ENCODE measurements around the gene HSPA4L.

HSPA4L gene

DNA sequence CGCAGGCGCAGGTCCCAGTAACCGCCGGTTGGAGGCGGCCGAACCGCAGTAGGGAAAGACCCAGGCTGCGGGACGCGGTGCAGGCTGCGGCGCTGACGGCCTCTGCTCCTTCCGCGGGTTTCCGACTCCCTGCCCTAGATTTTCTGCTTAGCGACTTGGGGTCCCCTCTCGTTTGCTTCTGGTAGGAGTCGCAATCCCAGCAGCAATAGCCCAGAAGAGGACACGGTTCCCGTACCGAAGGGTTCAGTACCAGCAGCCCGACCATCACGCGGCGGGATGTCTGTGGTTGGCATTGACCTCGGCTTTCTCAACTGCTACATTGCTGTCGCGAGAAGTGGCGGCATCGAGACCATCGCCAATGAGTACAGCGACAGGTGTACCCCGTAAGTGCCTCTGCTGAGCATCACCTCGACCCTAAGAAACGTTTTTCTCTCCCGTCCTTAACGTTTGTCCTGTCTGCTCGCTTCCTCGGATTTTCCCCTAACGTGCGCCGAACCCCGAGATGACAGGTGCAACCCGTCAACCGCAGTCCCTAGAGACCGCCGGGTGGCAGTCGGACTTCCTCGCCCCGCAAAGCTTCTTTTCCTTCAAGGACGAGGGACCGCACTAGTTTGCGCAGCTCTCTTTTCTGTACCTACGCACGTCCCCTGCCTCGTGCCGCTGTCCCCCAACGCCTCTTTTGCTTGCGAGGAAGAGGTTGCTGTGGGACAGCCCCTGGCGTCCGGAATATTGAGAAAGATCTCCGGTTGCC lies at the start of gene HSPA4L:
Gene HSPA4L, plus strand, starts transcription at position 48 of the 751 bp plus-strand sequence. Its CDS starts 229 bp downstream, at position 277.
- Histone ChIP-seq H2AFZ (ENCODE audit: low read length) (no peak within 1 kb of the TSS; the same call in 1 of the 2 replicates), H3K9me2 (ENCODE audit: low read depth, low read length) (no peaks in the 10 kb centered on the region), H3K9me3 (ENCODE audit: low read length) (no peaks in the 10 kb centered on the region), H3F3A (ENCODE audit: insufficient read depth, low read length) (no peaks in the 10 kb centered on the region), H3K36me3 (ENCODE audit: insufficient read depth, low read length) (no peaks in the 10 kb centered on the region), H3K27ac (ENCODE audit: low read depth, low read length, poor library complexity, severe bottlenecking) (no peak within 1 kb of the TSS), H3K4me1 (ENCODE audit: insufficient read depth, low read length, severe bottlenecking) (peaks cover 28% of the 10 kb centered on the region), H3K9ac (ENCODE audit: low read length) (peak within 1 kb of the TSS; percentile 70), H3K4me3 (ENCODE audit: low read depth, low read length, poor library complexity, severe bottlenecking) (peak within 1 kb of the TSS; percentile 69), H4K20me1 (ENCODE audit: insufficient read depth, low read length) (no peaks in the 10 kb centered on the region), H3K79me2 (ENCODE audit: insufficient read depth, low read length) (no peaks in the 10 kb centered on the region), H3K4me2 (ENCODE audit: low read length) (peak within 1 kb of the TSS; percentile 85), H3K27me3 (ENCODE audit: insufficient read depth, low read length) (no peaks in the 10 kb centered on the region)
- TF ChIP-seq EZH2 (IDR thresholded peaks at IDR 0.05; ENCODE audit: borderline replicate concordance, low read length), result no peak
- TF ChIP-seq, protein P1, sequence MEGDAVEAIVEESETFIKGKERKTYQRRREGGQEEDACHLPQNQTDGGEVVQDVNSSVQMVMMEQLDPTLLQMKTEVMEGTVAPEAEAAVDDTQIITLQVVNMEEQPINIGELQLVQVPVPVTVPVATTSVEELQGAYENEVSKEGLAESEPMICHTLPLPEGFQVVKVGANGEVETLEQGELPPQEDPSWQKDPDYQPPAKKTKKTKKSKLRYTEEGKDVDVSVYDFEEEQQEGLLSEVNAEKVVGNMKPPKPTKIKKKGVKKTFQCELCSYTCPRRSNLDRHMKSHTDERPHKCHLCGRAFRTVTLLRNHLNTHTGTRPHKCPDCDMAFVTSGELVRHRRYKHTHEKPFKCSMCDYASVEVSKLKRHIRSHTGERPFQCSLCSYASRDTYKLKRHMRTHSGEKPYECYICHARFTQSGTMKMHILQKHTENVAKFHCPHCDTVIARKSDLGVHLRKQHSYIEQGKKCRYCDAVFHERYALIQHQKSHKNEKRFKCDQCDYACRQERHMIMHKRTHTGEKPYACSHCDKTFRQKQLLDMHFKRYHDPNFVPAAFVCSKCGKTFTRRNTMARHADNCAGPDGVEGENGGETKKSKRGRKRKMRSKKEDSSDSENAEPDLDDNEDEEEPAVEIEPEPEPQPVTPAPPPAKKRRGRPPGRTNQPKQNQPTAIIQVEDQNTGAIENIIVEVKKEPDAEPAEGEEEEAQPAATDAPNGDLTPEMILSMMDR (IDR thresholded peaks at IDR 0.05; ENCODE audit: low read length), result no peak

DNA sequence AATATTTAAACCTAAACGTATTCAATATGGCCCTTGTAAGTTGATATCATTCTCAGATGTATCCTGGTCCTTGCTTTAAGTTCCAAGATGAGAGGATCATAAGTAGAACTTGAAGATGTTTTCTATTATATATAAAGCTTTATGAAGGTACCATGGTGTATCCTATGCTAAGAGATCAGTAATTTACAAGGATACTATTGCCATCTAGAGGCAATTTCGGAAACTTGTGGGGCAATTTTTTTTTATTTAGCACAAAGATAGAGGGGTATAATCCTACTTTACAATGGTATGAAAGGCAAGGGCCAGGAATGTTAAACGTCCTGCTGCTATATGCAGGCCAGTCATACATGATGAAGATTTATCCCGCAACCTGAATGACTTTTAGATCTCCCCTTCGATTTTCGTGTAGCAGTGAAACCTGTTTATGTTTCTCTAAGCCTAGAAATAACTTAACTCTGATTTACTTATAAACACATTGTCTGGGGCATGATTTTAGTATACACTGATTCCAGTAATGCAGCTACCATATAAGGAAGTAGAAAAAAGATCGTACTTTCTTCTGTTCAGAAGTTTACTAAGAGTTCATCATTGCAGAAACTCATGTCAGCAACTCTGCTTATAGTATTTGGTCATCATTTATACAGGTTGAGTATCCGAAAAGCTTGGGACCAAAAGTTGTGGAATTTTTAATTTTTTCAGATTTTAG lies 49.3 kb upstream of the HSPA4L start:
- H3K4me3 ChIP-seq (ENCODE audit: low read depth, low read length, poor library complexity, severe bottlenecking), result no peak overlapping the region
- H3K79me2 ChIP-seq (ENCODE audit: insufficient read depth, low read length), result no peaks in the 10 kb centered on the region
- no peaks in the 10 kb centered on the region for H3F3A ChIP-seq (ENCODE audit: insufficient read depth, low read length)
- no peak for TF ChIP-seq EZH2 (IDR thresholded peaks at IDR 0.05; ENCODE audit: borderline replicate concordance, low read length)
- TF ChIP-seq, protein P1 (IDR thresholded peaks at IDR 0.05; ENCODE audit: low read length), result peak; percentile 51; the same call in 1 of the 2 replicates
- H3K4me2 ChIP-seq (ENCODE audit: low read length), result no peak overlapping the region
- no peaks in the 10 kb centered on the region for H3K36me3 ChIP-seq (ENCODE audit: insufficient read depth, low read length)
- H3K9me3 ChIP-seq (ENCODE audit: low read length), result no peaks in the 10 kb centered on the region
- H3K4me1 ChIP-seq (ENCODE audit: insufficient read depth, low read length, severe bottlenecking), result no peaks in the 10 kb centered on the region
- no peak overlapping the region for H3K9ac ChIP-seq (ENCODE audit: low read length)
- no peaks in the 10 kb centered on the region for H3K27me3 ChIP-seq (ENCODE audit: insufficient read depth, low read length)
- no peak overlapping the region for H2AFZ ChIP-seq (ENCODE audit: low read length)
- H3K27ac ChIP-seq (ENCODE audit: low read depth, low read length, poor library complexity, severe bottlenecking), result no peak overlapping the region
- H4K20me1 ChIP-seq (ENCODE audit: insufficient read depth, low read length), result no peaks in the 10 kb centered on the region
- H3K9me2 ChIP-seq (ENCODE audit: low read depth, low read length), result no peaks in the 10 kb centered on the region

GRCh38 chr4:127734976-127735375 lies 47.1 kb upstream of the HSPA4L start:
- no peak for TF ChIP-seq EZH2 (IDR thresholded peaks at IDR 0.05; ENCODE audit: borderline replicate concordance, low read length)
- TF ChIP-seq, protein P1 (IDR thresholded peaks at IDR 0.05; ENCODE audit: low read length), result no peak
- no peak overlapping the region for H2AFZ ChIP-seq (ENCODE audit: low read length)
- no peaks in the 10 kb centered on the region for H3K36me3 ChIP-seq (ENCODE audit: insufficient read depth, low read length)
- H3K9me3 ChIP-seq (ENCODE audit: low read length), result no peaks in the 10 kb centered on the region
- no peak overlapping the region for H3K4me3 ChIP-seq (ENCODE audit: low read depth, low read length, poor library complexity, severe bottlenecking)
- no peaks in the 10 kb centered on the region for H3K79me2 ChIP-seq (ENCODE audit: insufficient read depth, low read length)
- no peaks in the 10 kb centered on the region for H3F3A ChIP-seq (ENCODE audit: insufficient read depth, low read length)
- no peaks in the 10 kb centered on the region for H3K9me2 ChIP-seq (ENCODE audit: low read depth, low read length)
- H3K27ac ChIP-seq (ENCODE audit: low read depth, low read length, poor library complexity, severe bottlenecking), result no peak overlapping the region
- H3K9ac ChIP-seq (ENCODE audit: low read length), result no peak overlapping the region
- H3K4me2 ChIP-seq (ENCODE audit: low read length), result no peak overlapping the region
- no peaks in the 10 kb centered on the region for H3K27me3 ChIP-seq (ENCODE audit: insufficient read depth, low read length)
- H3K4me1 ChIP-seq (ENCODE audit: insufficient read depth, low read length, severe bottlenecking), result no peaks in the 10 kb centered on the region
- H4K20me1 ChIP-seq (ENCODE audit: insufficient read depth, low read length), result no peaks in the 10 kb centered on the region
